PC-9 (cell line): ENCODE data around the gene RABGGTA. TPM values are rescaled to one million over a fixed set of nuclear protein-coding genes. Genes with fewer than 3 reads are reported as not detected.

Experiments used
- BruUV-seq: library from RNA; stranded (reverse); fragments of 400-500 nt; replicated peaks from 2 replicates; lab custom pipeline; 2021; lab: Mats Ljungman, UMichigan
- CTCF ChIA-PET: fragments of 300-600 bp; sonication (Branson Sonifier 250); formaldehyde crosslinking; loops from one replicate; lab custom pipeline; 2022; ENCODE audit warnings: antibody characterized with exemption; lab: Charles Lee
- POLR2A ChIA-PET: fragments of 300-600 bp; sonication (Branson Sonifier 250); formaldehyde crosslinking; loops from one replicate; lab custom pipeline; 2022; ENCODE audit warnings: antibody characterized with exemption; ENCODE audit not compliant: unreplicated experiment; lab: Charles Lee
- DNase-seq, 2 experiments: peaks; one replicate each; pipeline versions ENCODE4 v3.0.0 to v3.0.0-alpha.2; 2015 to 2022; ENCODE audit warnings: mixed read lengths in 1 of 2
- H2AFZ ChIP-seq: fragments of 200-600 bp; sonication (generic); 2 replicates; pipeline ENCODE4 v1.8.1; 2017; ENCODE audit warnings: antibody characterized with exemption
- H3F3A ChIP-seq: fragments of 200-600 bp; sonication (generic); 2 replicates; pipeline ENCODE4 v1.8.1; 2017; ENCODE audit warnings: antibody characterized with exemption, mild to moderate bottlenecking, low read depth; ENCODE audit not compliant: insufficient read depth
- H3K27ac ChIP-seq: fragments of 200-600 bp; sonication (generic); 2 replicates; pipeline ENCODE4 v1.6.1; 2016; ENCODE audit warnings: mixed run types
- H3K27me3 ChIP-seq: fragments of 200-600 bp; sonication (generic); 2 replicates; pipeline ENCODE4 v1.6.1; 2016; ENCODE audit warnings: low read depth, mixed run types; ENCODE audit not compliant: insufficient read depth
- H3K36me3 ChIP-seq: fragments of 200-600 bp; sonication (generic); 2 replicates; pipeline ENCODE4 v1.6.1; 2016; ENCODE audit warnings: low read depth, mixed run types
- H3K4me1 ChIP-seq: fragments of 200-600 bp; sonication (generic); replicated peaks from 2 replicates; pipeline ENCODE4 v1.6.1; 2016; ENCODE audit warnings: mixed run types; ENCODE audit not compliant: insufficient read depth
- H3K4me2 ChIP-seq: fragments of 200-600 bp; sonication (generic); 2 replicates; pipeline ENCODE4 v1.6.1; 2017; ENCODE audit warnings: mixed run types
- H3K4me3 ChIP-seq: fragments of 200-600 bp; sonication (generic); 2 replicates; pipeline ENCODE4 v1.6.1; 2016; ENCODE audit warnings: mixed run types
- H3K79me2 ChIP-seq: fragments of 200-600 bp; sonication (generic); 2 replicates; pipeline ENCODE4 v1.6.1; 2017; ENCODE audit warnings: low read depth, mixed run types
- H3K9me2 ChIP-seq: fragments of 200-600 bp; sonication (generic); 2 replicates; pipeline ENCODE4 v1.8.1; 2017; ENCODE audit warnings: mild to moderate bottlenecking; ENCODE audit not compliant: insufficient read depth
- H3K9me3 ChIP-seq: fragments of 200-600 bp; sonication (generic); 2 replicates; pipeline ENCODE4 v1.8.1; 2016; ENCODE audit warnings: low read depth; ENCODE audit not compliant: insufficient read depth
- H4K20me1 ChIP-seq: fragments of 200-600 bp; sonication (generic); 2 replicates; pipeline ENCODE4 v1.8.1; 2017; ENCODE audit not compliant: insufficient read depth
- EZH2 ChIP-seq: fragments of 200-600 bp; sonication (generic); IDR thresholded peaks from 2 replicates; pipeline ENCODE4 v1.8.0; 2017; ENCODE audit warnings: antibody characterized with exemption, low read depth
- intact Hi-C: fragments of 100-400 bp; cut with micrococcal nuclease; formaldehyde crosslinking; loops from one replicate; pipeline ENCODE4 v1.10.0; 2022; ENCODE audit not compliant: unreplicated experiment
- total RNA-seq: library from RNA; stranded (reverse); gene quantifications from 2 replicates; pipeline ENCODE4 v1.2.3, GENCODE V29; 2021
- TF ChIP-seq, protein P1 (sequence below): fragments of 200-600 bp; sonication (generic); conservative IDR thresholded peaks from 2 replicates; pipeline ENCODE4 v1.6.1; 2017; ENCODE audit warnings: mixed run types, antibody characterized with exemption, mild to moderate bottlenecking, moderate library complexity

The RABGGTA gene
- total RNA-seq, 1 experiment from 2014 or later: 25.2 TPM

DNA sequence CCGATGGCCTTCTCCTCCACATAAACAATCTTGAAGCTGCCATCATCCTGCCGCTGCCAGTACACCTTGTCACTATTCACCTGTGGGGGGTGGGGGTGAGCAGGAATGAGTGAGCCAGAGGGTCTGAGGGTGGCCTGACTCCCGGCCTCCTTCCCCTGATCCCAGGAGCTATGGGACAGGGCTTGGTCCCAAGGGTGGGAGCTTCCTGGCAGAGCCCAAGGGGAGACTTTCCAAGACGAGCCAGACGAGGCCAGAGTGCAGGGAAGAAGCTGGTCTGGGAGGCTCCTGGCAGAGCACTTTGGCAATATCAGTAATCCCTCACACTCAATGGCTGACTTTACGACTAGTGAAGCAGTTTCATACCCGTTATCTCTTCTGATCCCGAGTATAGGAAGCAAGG lies 16.0 kb downstream of the RABGGTA start:
- no peak for DNase-seq
- POLR2A ChIA-PET: no interaction called here
- H3F3A ChIP-seq: no peaks in the 10 kb centered on the region
- no peak for TF ChIP-seq EZH2
- no peaks in the 10 kb centered on the region for H4K20me1 ChIP-seq
- no peak overlapping the region for H3K4me2 ChIP-seq
- no peak overlapping the region for H3K27ac ChIP-seq
- H3K9me3 ChIP-seq: no peaks in the 10 kb centered on the region
- no TSS peak for BruUV-seq
- no peaks in the 10 kb centered on the region for H3K9me2 ChIP-seq
- no peaks in the 10 kb centered on the region for H3K36me3 ChIP-seq
- H3K4me1 ChIP-seq: no peaks in the 10 kb centered on the region
- CTCF ChIA-PET: no interaction called here
- intact Hi-C loops: no loop called here
- H3K4me3 ChIP-seq: no peak overlapping the region
- H3K79me2 ChIP-seq: no peaks in the 10 kb centered on the region
- no peak overlapping the region for H2AFZ ChIP-seq
- no peaks in the 10 kb centered on the region for H3K27me3 ChIP-seq

DNA sequence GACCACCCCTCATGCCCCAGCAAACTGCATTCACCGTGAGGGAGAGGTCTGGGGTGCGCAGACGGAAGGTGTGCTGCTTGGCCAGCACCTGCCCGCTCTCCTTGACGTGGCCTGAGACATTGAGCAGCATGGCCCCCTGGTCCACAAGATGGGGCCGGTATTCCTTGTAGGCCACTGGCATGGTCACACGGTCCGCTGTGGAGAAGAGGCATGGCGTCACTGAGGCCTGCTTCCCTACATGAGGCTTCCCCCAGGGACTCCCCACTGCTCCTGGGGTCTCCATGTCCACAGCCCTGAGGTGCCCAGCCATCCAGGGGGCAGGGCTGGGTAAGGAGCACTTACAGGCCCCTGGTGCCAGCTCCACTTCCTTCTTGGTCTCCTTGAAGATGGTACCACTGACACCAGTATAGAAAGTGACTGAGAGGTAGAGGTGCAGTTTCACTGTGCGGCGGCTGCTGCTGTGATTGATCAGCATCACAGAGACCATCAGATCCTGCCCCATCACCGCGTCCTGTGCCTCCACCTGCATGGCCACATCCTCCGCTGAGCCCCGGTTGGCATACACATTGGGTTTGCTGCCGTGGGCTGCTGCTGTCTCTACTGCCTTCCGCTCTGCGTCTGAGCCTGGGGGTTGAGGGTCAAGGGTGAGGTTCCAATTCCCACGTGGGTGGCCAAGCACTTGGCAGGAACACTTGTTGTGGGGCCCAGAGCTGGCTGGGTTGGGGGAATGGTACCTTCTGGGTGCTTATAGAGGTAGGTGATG lies 16.6 kb downstream of the RABGGTA start:
- intact Hi-C loops: no loop called here
- H3K4me2 ChIP-seq: no peak overlapping the region
- no peak for DNase-seq
- BruUV-seq: no TSS peak
- no peak overlapping the region for H3K27ac ChIP-seq
- no peaks in the 10 kb centered on the region for H3K36me3 ChIP-seq
- ChIA-PET CTCF (no interaction called here), POLR2A (no interaction called here)
- no peaks in the 10 kb centered on the region for H3K9me2 ChIP-seq
- H3K79me2 ChIP-seq: no peaks in the 10 kb centered on the region
- H2AFZ ChIP-seq: no peak overlapping the region
- H3F3A ChIP-seq: no peaks in the 10 kb centered on the region
- H4K20me1 ChIP-seq: no peaks in the 10 kb centered on the region
- no peak for TF ChIP-seq EZH2
- TF ChIP-seq, protein P1, sequence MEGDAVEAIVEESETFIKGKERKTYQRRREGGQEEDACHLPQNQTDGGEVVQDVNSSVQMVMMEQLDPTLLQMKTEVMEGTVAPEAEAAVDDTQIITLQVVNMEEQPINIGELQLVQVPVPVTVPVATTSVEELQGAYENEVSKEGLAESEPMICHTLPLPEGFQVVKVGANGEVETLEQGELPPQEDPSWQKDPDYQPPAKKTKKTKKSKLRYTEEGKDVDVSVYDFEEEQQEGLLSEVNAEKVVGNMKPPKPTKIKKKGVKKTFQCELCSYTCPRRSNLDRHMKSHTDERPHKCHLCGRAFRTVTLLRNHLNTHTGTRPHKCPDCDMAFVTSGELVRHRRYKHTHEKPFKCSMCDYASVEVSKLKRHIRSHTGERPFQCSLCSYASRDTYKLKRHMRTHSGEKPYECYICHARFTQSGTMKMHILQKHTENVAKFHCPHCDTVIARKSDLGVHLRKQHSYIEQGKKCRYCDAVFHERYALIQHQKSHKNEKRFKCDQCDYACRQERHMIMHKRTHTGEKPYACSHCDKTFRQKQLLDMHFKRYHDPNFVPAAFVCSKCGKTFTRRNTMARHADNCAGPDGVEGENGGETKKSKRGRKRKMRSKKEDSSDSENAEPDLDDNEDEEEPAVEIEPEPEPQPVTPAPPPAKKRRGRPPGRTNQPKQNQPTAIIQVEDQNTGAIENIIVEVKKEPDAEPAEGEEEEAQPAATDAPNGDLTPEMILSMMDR: no peak
- H3K4me1 ChIP-seq: no peaks in the 10 kb centered on the region
- no peak overlapping the region for H3K4me3 ChIP-seq
- H3K9me3 ChIP-seq: no peaks in the 10 kb centered on the region
- no peaks in the 10 kb centered on the region for H3K27me3 ChIP-seq

DNA sequence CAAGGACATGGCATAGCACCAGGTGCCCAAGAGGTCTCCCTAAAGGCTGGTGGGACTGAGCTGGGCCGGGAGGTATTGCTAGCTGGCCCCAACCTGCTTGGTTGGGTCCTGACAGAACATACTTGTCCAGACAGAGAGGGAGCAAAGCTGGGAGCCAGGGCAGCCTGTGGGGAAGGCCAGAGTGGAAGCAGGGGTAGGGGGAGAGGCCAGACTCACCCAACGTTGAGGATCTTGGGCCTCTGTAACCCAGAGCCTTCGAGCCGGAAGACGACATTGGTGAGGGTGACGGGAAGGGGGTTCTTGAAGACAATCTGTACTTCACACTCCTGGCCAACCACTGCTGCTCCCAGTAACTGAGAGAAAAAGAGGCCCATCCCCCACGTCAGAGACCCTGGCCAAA lies 17.5 kb downstream of the RABGGTA start:
- H3K4me2 ChIP-seq: no peak overlapping the region
- H3K9me2 ChIP-seq: no peaks in the 10 kb centered on the region
- no peak overlapping the region for H3K27ac ChIP-seq
- H2AFZ ChIP-seq: no peak overlapping the region
- H3K4me3 ChIP-seq: no peak overlapping the region
- intact Hi-C loops: no loop called here
- no peaks in the 10 kb centered on the region for H3K36me3 ChIP-seq
- ChIA-PET POLR2A (no interaction called here), CTCF (no interaction called here)
- H3K9me3 ChIP-seq: no peaks in the 10 kb centered on the region
- no peaks in the 10 kb centered on the region for H3K79me2 ChIP-seq
- H4K20me1 ChIP-seq: no peaks in the 10 kb centered on the region
- no peaks in the 10 kb centered on the region for H3K4me1 ChIP-seq
- H3K27me3 ChIP-seq: no peaks in the 10 kb centered on the region
- no peaks in the 10 kb centered on the region for H3F3A ChIP-seq
- no TSS peak for BruUV-seq
- DNase-seq: no peak
- TF ChIP-seq, protein P1: no peak
- TF ChIP-seq EZH2: no peak
